HG02623 (cell line): Measurements from ENCODE around the gene KRTAP12-2.

ENCODE experiments used
- ATAC-seq: cut with Tn5 transposase; IDR thresholded peaks from one replicate; pipeline ENCODE4 v1.9.1; 2021; ENCODE audit warnings: moderate library complexity; ENCODE audit not compliant: unreplicated experiment

KRTAP12-2 gene, protein sequence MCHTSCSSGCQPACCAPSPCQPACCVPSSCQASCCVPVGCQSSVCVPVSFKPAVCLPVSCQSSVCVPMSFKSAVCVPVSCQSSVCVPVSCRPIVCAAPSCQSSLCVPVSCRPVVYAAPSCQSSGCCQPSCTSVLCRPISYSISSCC

DNA sequence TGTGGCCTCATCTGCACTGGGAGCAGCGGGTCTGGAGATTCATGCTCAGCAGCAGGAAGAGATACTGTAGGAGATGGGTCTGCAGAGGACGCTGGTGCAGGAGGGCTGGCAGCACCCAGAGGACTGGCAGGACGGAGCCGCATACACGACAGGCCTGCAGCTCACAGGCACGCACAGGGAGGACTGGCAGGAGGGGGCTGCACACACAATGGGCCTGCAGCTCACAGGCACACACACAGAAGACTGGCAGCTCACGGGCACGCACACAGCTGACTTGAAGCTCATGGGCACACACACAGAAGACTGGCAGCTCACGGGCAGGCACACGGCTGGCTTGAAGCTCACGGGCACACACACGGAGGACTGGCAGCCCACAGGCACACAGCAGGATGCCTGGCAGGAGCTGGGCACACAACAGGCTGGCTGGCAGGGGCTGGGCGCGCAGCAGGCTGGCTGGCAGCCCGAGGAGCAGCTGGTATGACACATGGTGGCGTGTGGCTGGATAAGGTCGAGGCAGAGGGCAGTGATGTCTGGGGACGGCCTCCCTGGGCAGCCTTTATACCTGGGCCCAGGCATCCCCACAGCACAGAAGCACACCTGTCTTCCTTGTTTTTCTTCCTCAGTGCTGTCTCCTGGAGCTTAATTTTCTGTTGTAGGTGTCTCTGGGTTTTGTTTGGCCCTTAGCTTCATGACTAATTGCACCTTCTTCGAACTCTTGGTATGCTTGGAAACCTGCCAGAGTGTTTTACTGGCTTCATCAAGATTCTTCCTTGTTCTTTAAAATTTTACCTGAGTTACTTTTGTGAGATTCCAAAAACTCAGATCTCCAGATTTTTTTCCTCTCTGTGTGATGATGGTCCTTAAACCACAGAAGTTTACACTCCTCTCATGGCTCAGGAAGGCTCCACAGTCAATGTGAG, at the start of gene KRTAP12-2:
KRTAP12-2 (minus strand) TSS at position 527 of the 920 bp plus-strand sequence; CDS start at position 486, 41 bp downstream.
- ATAC-seq, result no peak

DNA sequence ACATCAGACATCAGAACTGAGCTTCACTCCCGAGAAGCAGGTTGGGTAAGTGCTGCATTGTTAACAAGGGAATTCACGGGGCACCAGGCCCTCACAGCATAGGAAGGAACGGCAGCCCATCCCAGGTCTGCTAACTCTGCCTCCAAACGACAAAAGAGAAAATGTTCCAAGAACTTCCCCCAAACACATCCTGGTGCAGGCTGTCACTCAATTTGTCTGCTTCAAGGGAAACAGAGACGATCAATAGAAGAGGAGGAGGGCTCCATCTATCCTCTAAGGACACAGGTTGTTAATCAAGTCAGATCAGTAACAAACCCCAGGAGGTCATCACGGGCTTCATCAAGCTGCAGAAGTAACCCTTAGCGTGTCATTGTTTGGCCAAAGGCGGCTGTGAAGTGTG, 48.2 kb upstream of the KRTAP12-2 start:
- ATAC-seq, result no peak

DNA sequence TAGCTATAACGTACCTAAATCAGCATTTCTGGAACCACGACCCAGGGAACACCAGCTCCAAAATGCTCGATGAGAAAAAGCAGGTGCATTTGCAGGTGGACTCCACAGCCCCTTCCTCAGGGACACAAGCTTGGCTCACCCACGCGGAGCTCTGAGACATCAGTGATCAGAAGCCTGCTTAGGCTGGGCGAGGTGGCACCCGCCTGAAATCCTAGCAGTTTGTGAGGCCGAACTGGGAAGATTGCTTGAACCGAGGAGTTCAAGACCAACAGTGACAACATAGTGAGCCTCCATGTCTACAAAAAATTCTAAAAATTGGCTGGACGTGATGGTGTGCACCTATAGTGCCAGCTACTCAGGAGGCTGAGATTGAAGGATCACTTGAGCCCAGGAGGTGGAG, 47.1 kb upstream of the KRTAP12-2 start:
- ATAC-seq, result no peak

DNA sequence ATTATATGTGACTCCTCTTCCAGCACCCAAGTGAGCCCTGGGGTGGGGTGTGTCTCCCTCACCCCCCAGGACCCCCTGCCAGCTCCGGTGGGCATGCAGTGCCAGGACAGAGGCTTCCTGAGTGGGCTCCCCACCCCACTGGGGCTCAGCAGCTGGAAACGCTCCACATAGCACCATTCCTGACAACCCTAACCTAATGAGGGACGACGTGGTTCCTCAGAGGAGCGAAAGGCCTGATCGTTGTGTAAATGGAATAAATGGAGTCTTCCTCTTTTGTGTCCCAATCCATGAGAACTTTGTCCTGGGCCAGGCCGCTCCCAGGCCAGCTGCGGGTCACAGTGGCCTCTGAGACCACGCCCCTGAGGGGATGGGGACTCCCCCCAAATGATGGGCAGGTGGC, 46.4 kb upstream of the KRTAP12-2 start:
- ATAC-seq, result no peak

DNA sequence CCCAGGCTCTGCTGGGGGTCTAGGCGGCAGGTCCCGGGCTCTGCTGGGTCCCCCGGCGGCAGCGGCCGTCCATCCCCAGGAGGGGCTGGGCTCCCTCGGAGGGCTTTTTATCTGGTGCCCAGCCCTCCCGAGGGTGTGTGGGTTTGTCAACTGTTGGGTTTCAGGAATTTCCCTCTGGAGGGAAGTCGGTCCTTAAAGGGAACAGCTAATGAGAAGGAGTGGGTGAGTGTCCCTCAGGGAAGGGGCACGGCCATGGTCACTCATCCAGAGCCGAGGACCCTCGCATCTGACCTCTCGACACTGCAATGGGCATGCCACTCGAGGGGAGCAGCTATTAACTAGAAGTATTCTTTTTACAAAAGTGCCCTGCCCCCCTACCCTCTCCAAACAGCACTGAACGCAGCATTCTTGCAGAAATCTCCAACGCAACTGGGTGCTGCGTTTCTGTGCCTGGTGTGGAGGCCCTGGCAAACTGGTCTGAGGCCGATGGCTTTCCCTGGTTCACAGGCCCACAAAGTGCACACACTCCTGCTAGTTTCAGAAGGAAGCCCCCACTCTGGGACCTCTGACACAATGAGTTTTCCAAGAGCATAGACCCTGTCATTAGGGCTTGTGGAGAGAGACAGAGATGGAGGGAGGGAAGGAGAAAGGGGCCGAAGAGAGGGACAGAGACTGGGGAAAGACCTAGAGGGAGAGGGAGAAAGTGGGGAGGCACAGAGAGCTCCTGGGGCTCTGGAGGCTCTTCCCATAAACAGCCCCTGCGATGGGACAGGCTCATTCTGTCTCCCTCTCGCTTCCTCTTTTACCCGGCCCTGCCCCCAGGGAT, 45.7 kb upstream of the KRTAP12-2 start:
- ATAC-seq, result no peak

DNA sequence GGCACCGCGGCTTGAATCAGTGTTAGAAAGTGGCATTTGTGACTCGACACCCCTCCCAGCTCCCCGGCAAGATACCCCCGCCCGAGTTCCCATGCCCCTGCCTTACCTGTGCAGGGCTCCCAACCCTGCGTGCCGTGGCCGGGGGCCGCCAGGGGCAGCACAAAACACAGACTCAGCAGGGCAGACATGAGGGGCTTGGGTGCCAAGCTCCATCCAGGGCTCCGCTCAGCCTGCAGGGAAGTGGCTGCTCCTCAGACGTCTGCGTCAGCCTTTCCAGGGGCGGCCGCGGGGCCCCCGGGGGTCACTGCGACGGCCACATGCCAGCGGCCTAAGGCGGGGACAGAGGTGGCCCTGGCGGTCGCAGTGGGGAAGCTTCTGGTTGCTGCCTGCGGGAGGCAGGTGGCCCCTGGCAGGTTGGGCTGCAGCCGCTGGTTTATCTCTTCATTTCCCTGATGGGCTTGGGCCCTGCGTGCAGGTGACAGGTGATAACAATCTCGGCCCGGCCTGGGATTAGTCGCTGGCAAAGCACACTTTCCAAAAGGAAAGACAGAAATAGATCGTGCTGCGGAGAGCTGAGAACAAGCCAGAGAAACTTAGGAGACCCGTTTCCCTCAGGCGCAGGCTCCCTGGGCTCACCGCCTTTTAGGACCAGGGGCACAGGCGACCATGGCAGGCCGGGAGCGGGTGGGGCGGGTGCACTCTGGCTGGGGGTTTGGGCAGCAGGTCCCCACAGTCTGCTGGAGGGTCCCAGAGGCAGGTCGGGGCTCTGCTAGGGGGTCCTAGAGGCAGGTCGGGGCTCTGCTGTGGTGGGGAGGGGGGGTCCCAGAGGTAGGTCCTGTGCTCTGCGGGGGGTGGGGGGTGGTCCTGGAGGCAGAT, 44.8 kb upstream of the KRTAP12-2 start, which contains the start of gene TSPEAR:
TSPEAR (minus strand) TSS at position 246 of the 876 bp plus-strand sequence; CDS start at position 188, 58 bp downstream.
- no peak for ATAC-seq

DNA sequence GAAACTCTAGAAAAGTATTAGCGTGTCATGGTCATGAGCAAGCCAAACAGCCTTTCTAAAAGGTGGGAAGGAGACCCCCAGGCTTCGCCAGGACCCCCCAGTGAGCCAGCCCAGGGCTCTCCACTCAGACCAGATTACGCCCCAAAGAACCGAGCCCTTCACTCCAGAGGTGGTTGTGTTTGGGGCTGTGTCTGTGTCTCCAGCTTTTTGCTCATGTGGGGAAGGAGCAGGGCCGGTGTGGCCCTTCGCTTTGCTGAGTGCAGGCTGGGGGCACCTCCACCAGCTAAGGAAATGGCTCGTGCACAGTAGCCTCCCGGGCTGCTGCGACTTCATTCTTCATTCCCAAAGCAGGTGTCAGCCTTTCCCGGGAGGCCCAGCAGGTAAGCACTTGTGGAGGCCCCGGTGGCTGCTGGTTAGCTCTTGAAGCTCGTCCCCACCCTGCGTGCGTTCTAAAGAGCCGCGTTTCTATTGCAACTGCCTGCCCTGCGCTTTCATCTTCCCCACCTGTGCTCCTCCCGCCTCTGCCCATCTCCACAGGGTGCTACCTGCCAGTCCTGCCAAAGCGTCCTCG, 44.1 kb upstream of the KRTAP12-2 start:
- no peak for ATAC-seq

DNA sequence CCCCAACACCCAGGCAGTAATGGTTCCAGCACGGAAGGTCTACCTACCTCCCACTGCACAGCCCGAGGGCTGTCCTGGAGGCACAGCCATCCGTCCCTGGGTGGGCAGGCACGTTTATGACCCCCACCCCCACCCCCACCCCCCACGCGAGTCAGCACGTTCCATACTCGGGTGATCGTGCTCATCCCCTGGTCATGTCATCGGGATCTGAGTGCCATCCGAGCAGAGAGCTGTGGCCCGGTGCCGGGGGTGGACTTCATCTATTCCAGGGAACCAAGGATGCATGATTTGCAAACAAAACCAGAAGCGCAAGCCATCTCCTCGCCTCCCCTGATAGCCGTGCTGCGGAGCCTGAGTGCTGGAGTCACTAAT, 43.6 kb upstream of the KRTAP12-2 start:
- no peak for ATAC-seq

DNA sequence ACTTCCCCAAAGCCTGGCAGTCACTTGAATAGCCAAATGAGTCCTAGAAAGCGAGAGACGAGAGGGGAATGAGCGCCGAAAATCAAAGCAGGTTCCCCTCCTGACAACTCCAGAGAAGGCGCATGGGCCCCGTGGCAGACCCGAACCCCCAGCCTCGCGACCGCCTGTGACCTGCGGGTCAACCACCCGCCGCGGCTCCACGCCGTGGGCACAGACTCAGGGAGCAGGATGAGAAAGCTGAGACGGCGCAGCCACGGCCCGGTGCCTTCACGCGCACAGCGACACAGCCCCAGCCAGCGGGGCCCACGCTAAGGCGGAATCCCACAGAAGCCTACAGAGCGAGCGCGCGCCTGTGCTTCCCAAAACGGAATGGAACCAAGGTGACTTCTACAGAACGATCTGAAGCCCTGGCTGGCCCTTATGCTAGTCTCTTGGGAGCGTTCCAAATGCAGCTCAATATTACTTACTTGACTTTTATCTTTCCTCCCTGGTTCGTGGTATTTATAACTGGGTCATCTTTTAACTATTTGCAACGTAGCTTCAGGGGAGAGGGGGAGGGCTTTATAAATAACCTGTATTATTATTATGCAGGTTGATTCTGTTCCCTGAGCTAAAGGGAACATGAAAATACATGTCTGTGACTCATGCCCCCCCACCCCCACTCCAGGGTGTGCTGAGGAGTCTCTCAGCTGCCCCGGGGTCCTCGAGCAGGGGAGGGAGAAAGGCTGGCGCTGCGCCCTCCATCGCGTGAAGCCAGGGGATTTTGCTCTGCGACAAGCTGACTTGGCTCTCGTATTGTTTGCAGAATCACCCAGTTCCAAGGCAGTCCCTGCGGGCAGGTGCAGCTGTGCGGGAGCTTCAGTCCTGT, 42.9 kb upstream of the KRTAP12-2 start:
- no peak for ATAC-seq

DNA sequence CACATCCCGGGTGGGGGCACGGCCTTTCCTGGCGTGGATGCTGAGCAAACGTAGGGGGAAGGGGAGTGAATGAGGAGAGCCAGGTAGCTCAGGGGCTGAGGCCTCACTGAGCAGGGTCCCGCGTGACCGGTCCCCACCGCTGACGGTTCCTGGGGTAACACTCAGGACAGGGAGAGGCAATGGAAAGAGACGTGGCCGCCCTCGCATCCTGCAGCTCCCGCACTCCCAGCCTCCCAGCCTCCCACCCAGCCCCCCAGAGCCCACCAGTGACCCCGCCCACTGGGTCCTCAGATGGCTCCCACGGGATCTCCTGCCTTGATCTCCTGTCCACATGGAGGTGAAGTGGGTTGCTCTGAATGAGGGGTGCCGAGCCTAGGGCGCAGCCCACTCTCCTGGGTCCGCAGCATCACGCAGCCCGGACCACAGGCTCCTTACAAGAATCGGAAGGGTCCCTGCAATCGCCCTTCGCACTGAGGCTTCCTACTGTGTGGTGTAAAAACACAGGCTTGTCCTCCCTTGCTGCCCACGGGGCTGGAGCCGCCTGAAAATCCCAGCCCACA, 42.2 kb upstream of the KRTAP12-2 start:
- no peak for ATAC-seq

DNA sequence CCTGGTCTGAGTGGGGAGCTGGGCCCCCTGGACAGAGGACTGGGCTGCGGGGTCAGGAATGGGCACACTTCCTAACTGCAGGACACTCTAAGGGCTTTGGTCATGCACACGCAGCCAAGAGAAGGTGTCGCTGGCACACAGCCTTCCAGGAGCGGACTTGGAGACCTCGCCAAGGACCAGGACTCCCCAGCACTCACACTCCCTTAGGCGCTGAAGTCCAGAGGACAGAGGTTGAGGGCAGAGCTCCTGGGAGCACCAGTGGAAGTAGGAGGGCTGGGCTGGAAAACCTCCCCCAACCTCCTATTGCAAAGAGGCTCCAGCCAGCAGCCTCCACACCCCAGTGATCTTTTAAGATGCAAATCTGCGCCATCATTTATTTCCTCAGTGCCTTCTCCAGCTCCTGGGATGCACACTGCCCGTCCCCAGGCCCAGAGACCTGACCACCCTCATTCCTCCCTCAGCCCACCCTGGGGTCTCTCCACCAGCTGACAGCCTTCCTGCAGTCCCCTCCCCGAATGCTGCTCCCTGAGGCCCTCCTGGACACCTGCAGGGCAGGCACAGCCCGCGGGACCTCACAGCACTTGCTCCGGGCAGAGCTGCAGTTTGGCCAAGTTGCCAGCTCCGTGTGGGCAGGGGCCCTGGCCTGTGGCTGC, 41.6 kb upstream of the KRTAP12-2 start:
- no peak for ATAC-seq

DNA sequence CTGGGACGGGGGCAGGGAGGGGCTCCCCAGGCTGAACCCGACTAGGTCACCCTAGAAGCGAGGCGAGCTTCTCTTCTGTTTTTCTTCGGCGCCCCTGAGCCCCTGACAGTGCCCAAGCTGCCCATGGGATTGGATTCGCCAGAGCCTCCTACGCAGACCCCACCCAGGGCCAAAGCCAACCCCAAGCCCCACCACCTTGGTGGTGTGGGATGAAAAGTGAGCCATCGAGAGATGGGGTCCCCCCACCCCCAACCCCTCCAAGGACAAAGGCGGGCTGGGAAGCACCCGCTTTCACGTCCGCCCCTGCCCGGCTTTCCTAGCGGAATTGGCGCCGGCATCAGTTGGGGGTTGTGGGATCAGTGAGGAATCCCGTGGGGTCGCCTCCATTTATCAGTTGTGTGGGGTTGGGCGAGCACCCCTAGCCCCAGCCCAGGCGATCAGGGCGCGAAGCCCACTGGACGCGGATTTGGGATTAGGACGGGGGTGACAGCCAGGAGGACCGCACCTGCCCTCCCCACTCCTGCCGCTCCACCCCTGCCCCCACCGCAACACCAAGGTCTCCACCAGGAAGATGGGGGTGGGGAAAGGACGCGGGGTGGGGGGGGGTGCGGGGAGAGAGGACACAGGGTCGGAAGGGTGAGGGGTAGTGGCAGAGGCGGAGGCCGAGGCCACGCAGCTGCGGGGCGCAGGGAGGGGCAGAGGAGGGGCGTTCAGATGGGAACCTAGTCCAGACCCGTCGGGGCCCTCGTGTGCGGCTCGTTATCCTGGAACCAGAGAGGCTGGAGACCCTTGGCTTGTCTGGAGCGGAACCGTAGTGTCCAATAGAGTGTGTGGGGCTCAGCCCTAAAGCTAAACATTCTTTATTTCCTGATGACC, 40.2 kb upstream of the KRTAP12-2 start:
- no peak for ATAC-seq

DNA sequence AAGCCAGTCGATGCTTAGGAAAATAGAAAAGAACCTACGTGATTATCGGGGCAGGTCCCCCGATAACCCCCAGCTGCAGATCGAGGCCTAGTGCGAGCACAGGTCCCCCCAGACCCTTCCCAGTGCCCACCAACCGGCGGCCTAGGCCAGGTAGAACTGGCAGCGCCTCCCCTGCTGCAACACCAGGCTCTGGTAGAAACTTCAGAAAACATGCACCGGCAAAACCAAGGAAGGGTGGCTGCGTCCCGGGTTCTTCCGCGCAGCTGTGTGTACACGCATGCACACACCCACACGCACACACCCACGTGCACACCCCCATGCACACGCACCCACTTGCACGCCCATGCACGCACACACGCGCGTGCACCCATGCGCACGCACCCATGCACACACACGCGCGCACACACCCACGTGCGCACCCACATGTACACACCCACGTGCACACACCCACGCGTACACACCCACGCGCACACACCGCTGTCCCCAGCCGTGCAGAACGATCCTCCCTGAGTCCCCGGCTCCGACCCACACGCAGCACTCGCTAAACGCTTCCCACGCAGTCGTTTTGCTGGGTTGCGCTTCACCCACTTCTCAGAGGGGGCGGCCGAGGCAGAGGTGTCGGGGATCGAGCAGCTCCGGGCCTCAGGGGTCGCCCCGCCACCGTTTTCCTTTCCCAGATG, 39.4 kb upstream of the KRTAP12-2 start:
- no peak for ATAC-seq

DNA sequence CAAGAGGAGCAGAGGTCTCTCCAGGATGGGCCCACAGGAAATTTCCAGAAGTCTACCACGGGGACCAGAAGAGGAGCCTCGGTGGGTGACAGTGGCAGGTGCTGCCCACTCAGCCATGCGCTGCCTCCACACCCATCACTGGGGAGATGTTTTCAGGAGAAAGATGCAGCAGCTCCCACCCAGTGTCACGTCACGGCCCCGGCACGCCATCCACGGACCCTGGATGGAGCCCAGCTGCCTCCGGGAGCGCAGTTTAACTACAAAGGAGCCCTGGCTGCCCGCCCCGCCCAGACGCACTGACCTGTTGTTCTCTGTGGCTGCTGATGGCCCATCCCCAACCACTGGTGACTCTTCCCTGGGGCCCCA, 37.9 kb upstream of the KRTAP12-2 start:
- ATAC-seq, result no peak

DNA sequence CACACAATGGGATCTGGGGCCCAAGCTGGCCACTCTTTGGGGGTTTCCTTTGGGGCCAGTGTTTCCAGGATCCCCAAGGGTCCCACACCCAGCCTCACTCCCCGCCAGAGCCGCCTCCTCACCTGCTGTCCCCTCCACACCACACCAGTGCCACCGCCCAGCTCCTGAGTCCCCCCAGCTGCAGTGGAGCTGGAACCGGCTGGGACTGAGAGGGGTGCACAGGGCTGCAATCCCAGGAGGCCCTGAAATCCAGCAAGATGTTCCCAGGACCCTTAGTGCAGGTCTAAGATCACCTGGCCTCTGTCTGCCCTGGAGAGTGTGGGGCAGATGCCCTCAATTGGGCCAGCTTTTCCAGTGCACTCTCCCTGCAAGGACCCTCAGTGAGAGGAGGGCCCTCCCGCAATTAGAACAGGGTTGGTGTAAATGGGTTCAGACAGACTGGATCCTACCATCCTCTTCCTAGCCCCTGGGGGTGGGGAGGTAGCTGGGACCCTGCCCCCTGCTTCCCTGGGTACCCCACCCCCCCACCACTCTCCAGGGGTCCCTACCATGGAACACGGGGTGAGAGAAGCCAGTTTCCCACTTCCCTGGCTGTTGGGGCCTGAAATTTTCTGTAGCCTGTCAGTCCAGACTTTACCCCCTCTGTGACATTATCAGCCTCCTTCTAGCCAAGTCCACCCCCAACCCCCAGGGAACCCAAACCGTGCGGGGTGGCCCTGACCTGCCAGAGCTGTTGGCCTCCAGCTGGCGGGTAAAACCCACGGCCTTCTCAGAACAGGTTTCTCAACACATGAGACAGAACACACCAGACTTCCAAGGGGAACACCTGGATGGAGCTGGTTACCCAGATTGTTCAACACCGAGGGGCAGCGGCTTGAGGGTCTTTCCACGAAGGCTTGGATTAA, 37.3 kb upstream of the KRTAP12-2 start:
- ATAC-seq, result no peak
